Mucosa of stomach (tissue), 1 donor: ENCODE measurements around the gene COL19A1.
"Not testable (repeated sequence)": the region's sequence is repeated elsewhere in the genome, so short reads cannot be mapped to it uniquely, and the experiment has no call there.

Experiments used
- H3K27me3 ChIP-seq: one replicate; pipeline ENCODE4 v1.7.0; 2013; ENCODE audit warnings: mild to moderate bottlenecking, low read length; ENCODE audit not compliant: control insufficient read depth, insufficient read depth
- H3K36me3 ChIP-seq: one replicate; pipeline ENCODE4 v1.7.0; 2013; ENCODE audit warnings: low read length; ENCODE audit not compliant: control insufficient read depth, insufficient read depth
- H3K4me1 ChIP-seq: one replicate; pipeline ENCODE4 v1.7.0; 2013; ENCODE audit warnings: mild to moderate bottlenecking, low read length; ENCODE audit not compliant: control insufficient read depth, insufficient read depth
- H3K4me3 ChIP-seq: one replicate; pipeline ENCODE4 v1.7.0; 2013; ENCODE audit warnings: low read length
- H3K9ac ChIP-seq: one replicate; pipeline ENCODE4 v1.7.0; 2013; ENCODE audit warnings: mild to moderate bottlenecking, low read length, moderate library complexity
- H3K9me3 ChIP-seq: one replicate; pipeline ENCODE4 v1.7.0; 2013; ENCODE audit warnings: mild to moderate bottlenecking, low read length, moderate library complexity; ENCODE audit not compliant: control insufficient read depth
- donor health status: Pancreatic carcinoma.

COL19A1 gene

GRCh38 chr6:69917834-69918233 is 51.5 kb downstream of the COL19A1 start:
- Histone ChIP-seq H3K4me1 (no peaks in the 10 kb centered on the region), H3K27me3 (no peaks in the 10 kb centered on the region), H3K9me3 (no peaks in the 10 kb centered on the region), H3K36me3 (no peaks in the 10 kb centered on the region), H3K9ac (no peak overlapping the region), H3K4me3 (no peak overlapping the region)

GRCh38 chr6:69918813-69919475 is 52.6 kb downstream of the COL19A1 start:
- H3K4me3 ChIP-seq = no peak overlapping the region
- no peaks in the 10 kb centered on the region for H3K4me1 ChIP-seq
- H3K9me3 ChIP-seq = no peaks in the 10 kb centered on the region
- H3K27me3 ChIP-seq = no peaks in the 10 kb centered on the region
- H3K9ac ChIP-seq = no peak overlapping the region
- H3K36me3 ChIP-seq = no peaks in the 10 kb centered on the region

- not testable (repeated sequence) for H3K4me1 ChIP-seq, H3K9me3 ChIP-seq, H3K4me3 ChIP-seq, H3K36me3 ChIP-seq, H3K27me3 ChIP-seq, H3K9ac ChIP-seq
Observed at GRCh38 chr6:69921066-69921465, 54.7 kb downstream of the COL19A1 start.

- H3K9me3 ChIP-seq, H3K9ac ChIP-seq, H3K27me3 ChIP-seq, H3K36me3 ChIP-seq, H3K4me3 ChIP-seq, H3K4me1 ChIP-seq: not testable (repeated sequence)
Observed at GRCh38 chr6:69921611-69922010, 55.3 kb downstream of the COL19A1 start.

GRCh38 chr6:69926745-69927144 is 60.4 kb downstream of the COL19A1 start:
- Histone ChIP-seq H3K27me3 (no peaks in the 10 kb centered on the region), H3K4me3 (no peak overlapping the region), H3K4me1 (no peaks in the 10 kb centered on the region), H3K9ac (no peak overlapping the region), H3K36me3 (no peaks in the 10 kb centered on the region), H3K9me3 (no peaks in the 10 kb centered on the region)

GRCh38 chr6:69933239-69933638 is 66.9 kb downstream of the COL19A1 start:
- no peaks in the 10 kb centered on the region for H3K27me3 ChIP-seq
- no peaks in the 10 kb centered on the region for H3K9me3 ChIP-seq

GRCh38 chr6:69935079-69935478 is 68.7 kb downstream of the COL19A1 start:
- H3K9ac ChIP-seq = no peak overlapping the region
- H3K4me3 ChIP-seq = no peak overlapping the region
- H3K4me1 ChIP-seq = no peaks in the 10 kb centered on the region
- no peaks in the 10 kb centered on the region for H3K27me3 ChIP-seq
- H3K36me3 ChIP-seq = no peaks in the 10 kb centered on the region
- no peaks in the 10 kb centered on the region for H3K9me3 ChIP-seq

More at GRCh38 chr6:69933239-69933638, 66.9 kb downstream of the COL19A1 start:
- Histone ChIP-seq H3K4me1 (no peaks in the 10 kb centered on the region), H3K4me3 (no peak overlapping the region), H3K9ac (no peak overlapping the region), H3K36me3 (no peaks in the 10 kb centered on the region)

GRCh38 chr6:69936674-69937363 is 70.5 kb downstream of the COL19A1 start:
- Histone ChIP-seq H3K4me1 (no peaks in the 10 kb centered on the region), H3K9ac (no peak overlapping the region), H3K27me3 (no peaks in the 10 kb centered on the region), H3K4me3 (no peak overlapping the region), H3K9me3 (no peaks in the 10 kb centered on the region), H3K36me3 (no peaks in the 10 kb centered on the region)

- H3K9me3 ChIP-seq = no peaks in the 10 kb centered on the region
- H3K27me3 ChIP-seq = no peaks in the 10 kb centered on the region
- no peaks in the 10 kb centered on the region for H3K4me1 ChIP-seq
- no peak overlapping the region for H3K4me3 ChIP-seq
- H3K36me3 ChIP-seq = no peaks in the 10 kb centered on the region
- no peak overlapping the region for H3K9ac ChIP-seq
Observed at GRCh38 chr6:69937402-69938136, 71.2 kb downstream of the COL19A1 start.

- no peaks in the 10 kb centered on the region for H3K36me3 ChIP-seq
- H3K4me3 ChIP-seq = no peak overlapping the region
- no peaks in the 10 kb centered on the region for H3K9me3 ChIP-seq
- no peaks in the 10 kb centered on the region for H3K4me1 ChIP-seq
- no peak overlapping the region for H3K9ac ChIP-seq
- H3K27me3 ChIP-seq = no peaks in the 10 kb centered on the region
Observed at GRCh38 chr6:69942485-69942884, 76.1 kb downstream of the COL19A1 start.

- H3K9ac ChIP-seq = no peak overlapping the region
Observed at GRCh38 chr6:69945192-69945591, 78.8 kb downstream of the COL19A1 start.

GRCh38 chr6:69948479-69949114 is 82.2 kb downstream of the COL19A1 start:
- H3K4me3 ChIP-seq = no peak overlapping the region
- H3K4me1 ChIP-seq = no peaks in the 10 kb centered on the region
- H3K9ac ChIP-seq = no peak overlapping the region
- H3K9me3 ChIP-seq = no peaks in the 10 kb centered on the region
- no peaks in the 10 kb centered on the region for H3K27me3 ChIP-seq
- no peaks in the 10 kb centered on the region for H3K36me3 ChIP-seq

More at GRCh38 chr6:69945192-69945591, 78.8 kb downstream of the COL19A1 start:
- Histone ChIP-seq H3K27me3 (no peaks in the 10 kb centered on the region), H3K36me3 (no peaks in the 10 kb centered on the region), H3K4me3 (no peak overlapping the region), H3K4me1 (no peaks in the 10 kb centered on the region), H3K9me3 (no peaks in the 10 kb centered on the region)
